K562 (cell line): ENCODE data around the gene GCHFR. TPM values are rescaled to one million over a fixed set of nuclear protein-coding genes. Genes with fewer than 3 reads are reported as not detected.

Source experiments
- CCAR2 ChIP-seq: fragments of 200-400 bp; formaldehyde crosslinking; IDR thresholded peaks from 2 replicates; pipeline ENCODE4 v1.6.1; 2017; ENCODE audit warnings: mild to moderate bottlenecking, low read depth, low read length
- CHD1 ChIP-seq: fragments of 200-600 bp; sonication (generic); IDR thresholded peaks from one replicate; pipeline ENCODE4 v1.6.1; 2012; ENCODE audit warnings: mild to moderate bottlenecking, moderate library complexity, low read length, inconsistent platforms
- NFE2L1 ChIP-seq: fragments of 450-650 bp; IDR thresholded peaks from 2 replicates; pipeline ENCODE4 v1.6.1; 2016; ENCODE audit warnings: missing genetic modification characterization, low read depth, mild to moderate bottlenecking, missing compliant biosample characterization, moderate library complexity, borderline replicate concordance
- RAD21 ChIP-seq, 2 experiments: fragments of 250-450 bp in 1 of 2; fragments of 450-650 bp in 1 of 2; sonication (Bioruptor Pico) in 1 of 2; formaldehyde crosslinking in 1 of 2; IDR thresholded peaks in 1 of 2; conservative IDR thresholded peaks in 1 of 2; 2 replicates each; pipeline versions ENCODE4 v1.4.0 to v1.8.0; 2020 to 2022; ENCODE audit warnings: mild to moderate bottlenecking in 2 of 2, moderate library complexity in 1 of 2
- REST ChIP-seq, 2 experiments: fragments of 450-650 bp; formaldehyde crosslinking in 1 of 2; IDR thresholded peaks; 2 replicates each; pipeline versions ENCODE4 v1.4.0 to v1.6.1; 2014 to 2020; ENCODE audit warnings: mild to moderate bottlenecking in 2 of 2, borderline replicate concordance in 1 of 2, low read depth in 1 of 2
- ZNF282 ChIP-seq: sonication (generic); formaldehyde crosslinking; IDR thresholded peaks from 2 replicates; pipeline ENCODE4 v1.8.1; 2023; ENCODE audit warnings: missing genetic modification reagents
- ZNF445 ChIP-seq: fragments of 250-450 bp; sonication (Bioruptor Pico); IDR thresholded peaks from 2 replicates; pipeline ENCODE4 v1.4.0; 2020; ENCODE audit warnings: low read depth, mild to moderate bottlenecking, moderate library complexity
- polyA plus RNA-seq, 8 experiments: library from polyadenylated mRNA; depleted of rRNA in 4 of 8; stranded (reverse) in 5 of 8; unstranded in 3 of 8; fragments of >200 nt; fragmentation: Nextera tagmentation in 2 of 8; fragmentation: Illumina TruSeq in 1 of 8; extraction: Ambion mirVana in 2 of 8; extraction: Trizol in 1 of 8; gene quantifications; 2 replicates each; pipeline versions ENCODE4 v1.2.1 to v1.2.3, GENCODE V29; 2011 to 2014; ENCODE audit warnings: inconsistent platforms in 1 of 8, missing spikeins in 1 of 8
- total RNA-seq, 7 experiments: library from RNA; depleted of rRNA in 6 of 7; stranded (reverse); fragments of >200 nt in 6 of 7; fragmentation: Illumina TruSeq in 2 of 7; extraction: Trizol in 2 of 7; gene quantifications; 2 replicates each; pipeline versions ENCODE4 v1.2.1 to v1.2.3, GENCODE V29; 2011 to 2021; ENCODE audit warnings: low replicate concordance in 1 of 7

Gene GCHFR
- total and polyA plus RNA-seq, 9 of the 15 experiments (the other 6 are each of a cell fraction or from before 2014, with no cell fraction given) = 8.7 to 83.5 (median 20.8) TPM

GRCh38 chr15:40785164-40785563, 21.3 kb downstream of the GCHFR start (continued):
- peak; percentile 70; the same call in 1 of the 2 replicates for TF ChIP-seq REST (IDR thresholded peaks at IDR 0.05; ENCODE audit: borderline replicate concordance)
- no peak for TF ChIP-seq REST (CRISPR knock-in tag; IDR thresholded peaks at IDR 0.05; ENCODE audit: low read depth)
- TF ChIP-seq ZNF445 (CRISPR knock-in tag) = no peak
- no peak for TF ChIP-seq CHD1
- no peak for TF ChIP-seq NFE2L1 (tag)
- TF ChIP-seq ZNF282 = no peak
- peak; percentile 51 to 52; a peak in 3 of 4 replicates for TF ChIP-seq RAD21 (CRISPR knock-in tag; conservative IDR thresholded peaks at IDR 0.05 in 1 of 2, IDR thresholded peaks at IDR 0.05 in 1 of 2)
- no peak for TF ChIP-seq CCAR2
